ENCODE results near the gene SHTN1. TPM values are rescaled to one million over a fixed set of nuclear protein-coding genes. Genes with fewer than 3 reads are reported as not detected.

SHTN1 gene
- total and polyA plus RNA-seq, 2 experiments from 2014 or later, result 6.7 to 8.0 TPM

DNA sequence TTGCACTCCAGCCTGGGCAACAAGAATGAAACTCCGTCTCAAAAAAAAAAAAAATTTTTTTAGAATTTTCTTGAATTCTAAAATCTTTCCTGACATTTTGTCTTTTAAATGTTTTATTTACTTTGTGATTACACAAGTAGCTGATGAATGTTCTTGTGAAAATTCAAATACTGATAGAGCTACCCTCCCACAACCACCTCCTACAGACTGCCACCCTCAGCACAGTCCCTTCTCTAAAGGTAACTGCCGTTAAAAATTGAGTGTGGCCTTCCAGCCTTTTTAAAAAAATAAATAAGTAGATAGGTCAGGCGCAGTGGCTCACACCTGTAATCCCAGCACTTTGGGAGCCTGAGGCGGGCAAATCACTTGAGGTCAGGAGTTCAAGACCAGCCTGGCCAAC is 140.6 kb downstream of the SHTN1 start:
- H3K27ac ChIP-seq (ENCODE audit: low read depth), result no peak overlapping the region
- H3K4me3 ChIP-seq, result no peak overlapping the region
- TF ChIP-seq EZH2 (IDR thresholded peaks at IDR 0.05; ENCODE audit: low read depth, unreplicated experiment), result no peak
- TF ChIP-seq EZH2phosphoT487 (IDR thresholded peaks at IDR 0.05; ENCODE audit: unreplicated experiment), result no peak
- no peak for TF ChIP-seq JUNB (IDR thresholded peaks at IDR 0.05; ENCODE audit: unreplicated experiment)
- no peak for TF ChIP-seq STAT1 (IDR thresholded peaks at IDR 0.05; ENCODE audit: unreplicated experiment)
- TF ChIP-seq, protein P1, sequence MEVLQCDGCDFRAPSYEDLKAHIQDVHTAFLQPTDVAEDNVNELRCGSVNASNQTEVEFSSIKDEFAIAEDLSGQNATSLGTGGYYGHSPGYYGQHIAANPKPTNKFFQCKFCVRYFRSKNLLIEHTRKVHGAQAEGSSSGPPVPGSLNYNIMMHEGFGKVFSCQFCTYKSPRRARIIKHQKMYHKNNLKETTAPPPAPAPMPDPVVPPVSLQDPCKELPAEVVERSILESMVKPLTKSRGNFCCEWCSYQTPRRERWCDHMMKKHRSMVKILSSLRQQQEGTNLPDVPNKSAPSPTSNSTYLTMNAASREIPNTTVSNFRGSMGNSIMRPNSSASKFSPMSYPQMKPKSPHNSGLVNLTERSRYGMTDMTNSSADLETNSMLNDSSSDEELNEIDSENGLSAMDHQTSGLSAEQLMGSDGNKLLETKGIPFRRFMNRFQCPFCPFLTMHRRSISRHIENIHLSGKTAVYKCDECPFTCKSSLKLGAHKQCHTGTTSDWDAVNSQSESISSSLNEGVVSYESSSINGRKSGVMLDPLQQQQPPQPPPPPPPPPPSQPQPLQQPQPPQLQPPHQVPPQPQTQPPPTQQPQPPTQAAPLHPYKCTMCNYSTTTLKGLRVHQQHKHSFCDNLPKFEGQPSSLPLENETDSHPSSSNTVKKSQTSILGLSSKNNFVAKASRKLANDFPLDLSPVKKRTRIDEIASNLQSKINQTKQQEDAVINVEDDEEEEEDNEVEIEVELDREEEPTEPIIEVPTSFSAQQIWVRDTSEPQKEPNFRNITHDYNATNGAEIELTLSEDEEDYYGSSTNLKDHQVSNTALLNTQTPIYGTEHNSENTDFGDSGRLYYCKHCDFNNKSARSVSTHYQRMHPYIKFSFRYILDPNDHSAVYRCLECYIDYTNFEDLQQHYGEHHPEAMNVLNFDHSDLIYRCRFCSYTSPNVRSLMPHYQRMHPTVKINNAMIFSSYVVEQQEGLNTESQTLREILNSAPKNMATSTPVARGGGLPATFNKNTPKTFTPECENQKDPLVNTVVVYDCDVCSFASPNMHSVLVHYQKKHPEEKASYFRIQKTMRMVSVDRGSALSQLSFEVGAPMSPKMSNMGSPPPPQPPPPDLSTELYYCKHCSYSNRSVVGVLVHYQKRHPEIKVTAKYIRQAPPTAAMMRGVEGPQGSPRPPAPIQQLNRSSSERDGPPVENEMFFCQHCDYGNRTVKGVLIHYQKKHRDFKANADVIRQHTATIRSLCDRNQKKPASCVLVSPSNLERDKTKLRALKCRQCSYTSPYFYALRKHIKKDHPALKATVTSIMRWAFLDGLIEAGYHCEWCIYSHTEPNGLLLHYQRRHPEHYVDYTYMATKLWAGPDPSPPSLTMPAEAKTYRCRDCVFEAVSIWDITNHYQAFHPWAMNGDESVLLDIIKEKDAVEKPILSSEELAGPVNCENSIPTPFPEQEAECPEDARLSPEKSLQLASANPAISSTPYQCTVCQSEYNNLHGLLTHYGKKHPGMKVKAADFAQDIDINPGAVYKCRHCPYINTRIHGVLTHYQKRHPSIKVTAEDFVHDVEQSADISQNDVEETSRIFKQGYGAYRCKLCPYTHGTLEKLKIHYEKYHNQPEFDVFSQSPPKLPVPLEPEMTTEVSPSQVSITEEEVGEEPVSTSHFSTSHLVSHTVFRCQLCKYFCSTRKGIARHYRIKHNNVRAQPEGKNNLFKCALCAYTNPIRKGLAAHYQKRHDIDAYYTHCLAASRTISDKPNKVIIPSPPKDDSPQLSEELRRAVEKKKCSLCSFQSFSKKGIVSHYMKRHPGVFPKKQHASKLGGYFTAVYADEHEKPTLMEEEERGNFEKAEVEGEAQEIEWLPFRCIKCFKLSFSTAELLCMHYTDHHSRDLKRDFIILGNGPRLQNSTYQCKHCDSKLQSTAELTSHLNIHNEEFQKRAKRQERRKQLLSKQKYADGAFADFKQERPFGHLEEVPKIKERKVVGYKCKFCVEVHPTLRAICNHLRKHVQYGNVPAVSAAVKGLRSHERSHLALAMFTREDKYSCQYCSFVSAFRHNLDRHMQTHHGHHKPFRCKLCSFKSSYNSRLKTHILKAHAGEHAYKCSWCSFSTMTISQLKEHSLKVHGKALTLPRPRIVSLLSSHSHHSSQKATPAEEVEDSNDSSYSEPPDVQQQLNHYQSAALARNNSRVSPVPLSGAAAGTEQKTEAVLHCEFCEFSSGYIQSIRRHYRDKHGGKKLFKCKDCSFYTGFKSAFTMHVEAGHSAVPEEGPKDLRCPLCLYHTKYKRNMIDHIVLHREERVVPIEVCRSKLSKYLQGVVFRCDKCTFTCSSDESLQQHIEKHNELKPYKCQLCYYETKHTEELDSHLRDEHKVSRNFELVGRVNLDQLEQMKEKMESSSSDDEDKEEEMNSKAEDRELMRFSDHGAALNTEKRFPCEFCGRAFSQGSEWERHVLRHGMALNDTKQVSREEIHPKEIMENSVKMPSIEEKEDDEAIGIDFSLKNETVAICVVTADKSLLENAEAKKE (CRISPR knock-in tag; IDR thresholded peaks at IDR 0.05), result no peak
- no peak for TF ChIP-seq CREB1 (CRISPR knock-in tag; IDR thresholded peaks at IDR 0.05; ENCODE audit: low read depth)
- Mint-ChIP-seq H3K4me1 (peaks cover 5% of the 10 kb centered on the region), H3K9me3 (no peaks in the 10 kb centered on the region), H3K27me3 (ENCODE audit: insufficient read depth, low read depth, poor library complexity) (no peaks in the 10 kb centered on the region), H3K27ac (no peak overlapping the region), H3K36me3 (ENCODE audit: low read depth) (no peaks in the 10 kb centered on the region), H3K4me3 (no peak overlapping the region)
- no peaks in the 10 kb centered on the region for H3K27me3 ChIP-seq (ENCODE audit: insufficient read depth)
- ATAC-seq, result no peak
- H2AFZ ChIP-seq, result no peak overlapping the region
- no peak overlapping the region for H3K4me2 ChIP-seq
- peaks cover 2% of the 10 kb centered on the region; the same call in 1 of the 2 replicates for H3K4me1 ChIP-seq (ENCODE audit: insufficient read depth)
- DNase-seq (ENCODE audit: low spot score), result no peak
- H3F3A ChIP-seq (replicated peaks; ENCODE audit: low read depth), result no peaks in the 10 kb centered on the region
- H3K36me3 ChIP-seq (ENCODE audit: insufficient read depth), result no peaks in the 10 kb centered on the region
- no peaks in the 10 kb centered on the region for H4K20me1 ChIP-seq (replicated peaks; ENCODE audit: insufficient read depth)
- no peaks in the 10 kb centered on the region for H3K79me2 ChIP-seq (replicated peaks; ENCODE audit: insufficient read depth)
- H3K9me2 ChIP-seq (ENCODE audit: insufficient read depth), result peaks cover 4% of the 10 kb centered on the region; the same call in 1 of the 2 replicates

DNA sequence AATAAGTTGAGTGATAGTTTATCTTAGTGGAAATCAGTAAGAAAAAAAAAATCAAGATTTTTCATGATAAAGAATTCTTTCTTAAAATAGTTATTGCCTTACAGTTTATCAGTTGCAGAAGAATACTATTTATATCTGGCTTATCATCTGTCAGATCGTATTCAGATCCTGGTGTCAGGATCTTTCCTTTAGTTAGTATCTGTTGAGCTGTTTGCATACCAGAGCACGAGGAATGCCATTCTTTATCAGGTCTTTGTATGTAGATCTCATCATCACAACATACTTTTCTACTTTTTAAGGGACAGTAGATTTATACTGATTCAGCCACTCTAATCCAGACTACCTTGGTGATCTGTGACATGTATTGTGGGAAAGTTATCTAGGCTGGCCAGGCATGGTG is 143.2 kb downstream of the SHTN1 start:
- Mint-ChIP-seq H3K27ac (no peak overlapping the region), H3K9me3 (peaks cover 5% of the 10 kb centered on the region; the same call in 2 of the 3 replicates), H3K4me3 (no peak overlapping the region), H3K36me3 (ENCODE audit: low read depth) (no peaks in the 10 kb centered on the region; the same call in 2 of the 3 replicates), H3K4me1 (no peaks in the 10 kb centered on the region), H3K27me3 (ENCODE audit: insufficient read depth, low read depth, poor library complexity) (no peaks in the 10 kb centered on the region)
- no peaks in the 10 kb centered on the region for H3K79me2 ChIP-seq (replicated peaks; ENCODE audit: insufficient read depth)
- no peaks in the 10 kb centered on the region for H3F3A ChIP-seq (replicated peaks; ENCODE audit: low read depth)
- H3K4me3 ChIP-seq, result no peak overlapping the region
- no peaks in the 10 kb centered on the region for H4K20me1 ChIP-seq (replicated peaks; ENCODE audit: insufficient read depth)
- H3K4me1 ChIP-seq (ENCODE audit: insufficient read depth), result no peaks in the 10 kb centered on the region
- no peak overlapping the region for H3K27ac ChIP-seq (ENCODE audit: low read depth)
- DNase-seq (ENCODE audit: low spot score) (no peak), ATAC-seq (no peak)
- H3K36me3 ChIP-seq (ENCODE audit: insufficient read depth), result no peaks in the 10 kb centered on the region
- no peak overlapping the region for H3K4me2 ChIP-seq
- H3K9me2 ChIP-seq (ENCODE audit: insufficient read depth), result peaks cover 4% of the 10 kb centered on the region; the same call in 1 of the 2 replicates
- no peak overlapping the region for H2AFZ ChIP-seq
- H3K27me3 ChIP-seq (ENCODE audit: insufficient read depth), result no peaks in the 10 kb centered on the region
- TF ChIP-seq, protein P1 (CRISPR knock-in tag; IDR thresholded peaks at IDR 0.05), result no peak
- TF ChIP-seq ZNF114 (CRISPR knock-in tag; IDR thresholded peaks at IDR 0.05), result no peak
